Measurements from ENCODE around the gene JSRP1.

Gene JSRP1

GRCh38 chr19:2255982-2256685, at the start of gene JSRP1:
Gene JSRP1 (minus strand): TSS chr19:2256417. CDS start chr19:2255314, 1,103 bp downstream.
- DNase-seq = no peak

- no peak for DNase-seq
Observed at GRCh38 chr19:2305452-2306280, 49.4 kb upstream of the JSRP1 start.

- no peak for DNase-seq
Observed at GRCh38 chr19:2303211-2303798, 47.1 kb upstream of the JSRP1 start.

- DNase-seq = no peak
Observed at GRCh38 chr19:2302319-2303210, 46.3 kb upstream of the JSRP1 start.

GRCh38 chr19:2300533-2300932, 44.3 kb upstream of the JSRP1 start:
- DNase-seq = no peak

- no peak for DNase-seq
Observed at GRCh38 chr19:2296141-2296540, 39.9 kb upstream of the JSRP1 start.

- no peak for DNase-seq
Observed at GRCh38 chr19:2294687-2295335, 38.6 kb upstream of the JSRP1 start.

GRCh38 chr19:2291185-2291751, 35.1 kb upstream of the JSRP1 start:
- no peak for DNase-seq

GRCh38 chr19:2290441-2291184, 34.4 kb upstream of the JSRP1 start:
- no peak for DNase-seq

GRCh38 chr19:2289714-2290435, 33.7 kb upstream of the JSRP1 start:
- DNase-seq = no peak

- DNase-seq = no peak
Observed at GRCh38 chr19:2288818-2289713, 32.8 kb upstream of the JSRP1 start.

- DNase-seq = no peak
Observed at GRCh38 chr19:2288338-2288817, 32.2 kb upstream of the JSRP1 start.

GRCh38 chr19:2287585-2288337, 31.5 kb upstream of the JSRP1 start:
- DNase-seq = no peak

- no peak for DNase-seq
Observed at GRCh38 chr19:2286402-2287140, 30.4 kb upstream of the JSRP1 start.

- no peak for DNase-seq
Observed at GRCh38 chr19:2283835-2284507, 27.8 kb upstream of the JSRP1 start.

GRCh38 chr19:2282862-2283237, 26.6 kb upstream of the JSRP1 start:
- DNase-seq = no peak
